ENCODE measurements around the gene RNF220. TPM values are rescaled to one million over a fixed set of nuclear protein-coding genes. Genes with fewer than 3 reads are reported as not detected.

The RNF220 gene
- total and polyA plus RNA-seq, 9 donors, result 58.0 to 101 (median 64.7) TPM

DNA sequence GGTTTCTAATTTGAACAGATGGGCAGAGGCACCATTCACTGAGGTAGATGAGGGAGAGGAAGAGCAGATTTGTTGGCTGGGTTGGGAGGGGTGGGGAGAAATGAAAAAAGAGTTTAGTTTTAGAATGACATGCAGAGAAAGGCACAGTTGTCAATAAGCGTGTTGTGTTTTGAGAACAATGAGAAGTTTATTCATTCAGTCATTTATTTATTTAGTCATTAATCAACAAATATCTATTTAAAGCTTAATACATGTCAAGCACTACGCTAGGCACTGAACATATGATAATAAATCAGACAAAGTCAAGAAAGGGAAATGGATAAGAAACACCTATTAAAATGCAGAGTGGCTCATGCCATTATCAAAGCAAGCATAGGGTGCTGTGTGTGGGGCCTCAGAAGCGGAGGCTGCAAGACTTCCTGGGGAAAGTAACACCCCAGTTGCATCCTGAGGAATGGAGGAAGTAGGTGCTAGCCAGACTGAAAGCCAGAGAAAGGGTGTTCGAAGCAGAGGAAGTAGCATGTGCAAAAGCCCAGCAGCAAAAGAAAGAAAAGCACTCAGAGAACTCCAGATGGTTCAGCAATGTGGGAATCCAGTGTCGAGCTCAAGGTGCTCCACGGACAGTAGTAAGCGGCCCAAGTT, 114.1 kb downstream of the RNF220 start:
- Histone ChIP-seq H3K4me1 (ENCODE audit: insufficient read depth) (no peaks in the 10 kb centered on the region), H3K36me3 (no peaks in the 10 kb centered on the region), H3K27ac (no peak overlapping the region), H3K4me3 (no peak overlapping the region), H3K9me3 (no peaks in the 10 kb centered on the region), H3K27me3 (no peaks in the 10 kb centered on the region)
- DNase-seq, result no peak
- WGBS, 3 donors, result 72 to 73% (median 72%) methylated on average over 7 of the region's 7 CpGs
- TF ChIP-seq EP300 (IDR thresholded peaks at IDR 0.05) (no peak), POLR2A (IDR thresholded peaks at IDR 0.05) (no peak)
- TF ChIP-seq, protein P1, sequence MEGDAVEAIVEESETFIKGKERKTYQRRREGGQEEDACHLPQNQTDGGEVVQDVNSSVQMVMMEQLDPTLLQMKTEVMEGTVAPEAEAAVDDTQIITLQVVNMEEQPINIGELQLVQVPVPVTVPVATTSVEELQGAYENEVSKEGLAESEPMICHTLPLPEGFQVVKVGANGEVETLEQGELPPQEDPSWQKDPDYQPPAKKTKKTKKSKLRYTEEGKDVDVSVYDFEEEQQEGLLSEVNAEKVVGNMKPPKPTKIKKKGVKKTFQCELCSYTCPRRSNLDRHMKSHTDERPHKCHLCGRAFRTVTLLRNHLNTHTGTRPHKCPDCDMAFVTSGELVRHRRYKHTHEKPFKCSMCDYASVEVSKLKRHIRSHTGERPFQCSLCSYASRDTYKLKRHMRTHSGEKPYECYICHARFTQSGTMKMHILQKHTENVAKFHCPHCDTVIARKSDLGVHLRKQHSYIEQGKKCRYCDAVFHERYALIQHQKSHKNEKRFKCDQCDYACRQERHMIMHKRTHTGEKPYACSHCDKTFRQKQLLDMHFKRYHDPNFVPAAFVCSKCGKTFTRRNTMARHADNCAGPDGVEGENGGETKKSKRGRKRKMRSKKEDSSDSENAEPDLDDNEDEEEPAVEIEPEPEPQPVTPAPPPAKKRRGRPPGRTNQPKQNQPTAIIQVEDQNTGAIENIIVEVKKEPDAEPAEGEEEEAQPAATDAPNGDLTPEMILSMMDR (IDR thresholded peaks at IDR 0.05), result no peak
- intact Hi-C loops (cut with DNase I), result no loop called here

DNA sequence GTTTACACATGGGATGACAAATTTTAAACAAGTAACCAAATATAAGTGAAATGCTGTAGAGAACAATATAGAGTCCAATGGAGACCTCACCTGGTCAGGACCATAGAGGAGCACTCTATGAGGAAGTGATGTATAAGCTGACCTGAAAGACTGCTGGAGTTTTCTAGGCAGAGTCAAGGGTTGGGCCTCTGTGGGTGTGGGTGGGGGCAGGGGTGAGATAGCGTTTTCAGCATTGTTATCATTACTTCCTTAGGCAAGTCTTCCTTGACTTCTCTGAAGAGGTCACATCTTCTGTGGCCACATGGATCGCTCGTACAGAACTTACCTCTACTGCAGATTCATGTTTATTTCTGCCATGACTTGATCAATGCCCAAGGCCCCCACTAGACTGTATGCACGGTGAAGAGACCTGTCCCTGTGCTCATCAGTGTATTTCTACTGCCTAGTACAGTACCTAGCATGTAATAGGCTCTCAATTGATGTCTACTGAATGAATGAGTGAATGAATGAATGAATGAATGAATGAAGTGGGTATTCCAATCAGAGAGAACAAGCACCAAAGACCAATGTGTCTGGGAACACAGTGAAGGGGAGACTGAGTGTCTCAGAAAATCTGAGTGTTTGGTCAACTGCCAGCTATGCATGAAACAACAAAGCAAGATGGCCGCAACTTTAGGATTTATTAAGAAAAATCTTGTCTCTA, 116.5 kb downstream of the RNF220 start:
- 82 to 91% (median 84%) methylated on average over 5 of the region's 5 CpGs for WGBS, 3 donors

DNA sequence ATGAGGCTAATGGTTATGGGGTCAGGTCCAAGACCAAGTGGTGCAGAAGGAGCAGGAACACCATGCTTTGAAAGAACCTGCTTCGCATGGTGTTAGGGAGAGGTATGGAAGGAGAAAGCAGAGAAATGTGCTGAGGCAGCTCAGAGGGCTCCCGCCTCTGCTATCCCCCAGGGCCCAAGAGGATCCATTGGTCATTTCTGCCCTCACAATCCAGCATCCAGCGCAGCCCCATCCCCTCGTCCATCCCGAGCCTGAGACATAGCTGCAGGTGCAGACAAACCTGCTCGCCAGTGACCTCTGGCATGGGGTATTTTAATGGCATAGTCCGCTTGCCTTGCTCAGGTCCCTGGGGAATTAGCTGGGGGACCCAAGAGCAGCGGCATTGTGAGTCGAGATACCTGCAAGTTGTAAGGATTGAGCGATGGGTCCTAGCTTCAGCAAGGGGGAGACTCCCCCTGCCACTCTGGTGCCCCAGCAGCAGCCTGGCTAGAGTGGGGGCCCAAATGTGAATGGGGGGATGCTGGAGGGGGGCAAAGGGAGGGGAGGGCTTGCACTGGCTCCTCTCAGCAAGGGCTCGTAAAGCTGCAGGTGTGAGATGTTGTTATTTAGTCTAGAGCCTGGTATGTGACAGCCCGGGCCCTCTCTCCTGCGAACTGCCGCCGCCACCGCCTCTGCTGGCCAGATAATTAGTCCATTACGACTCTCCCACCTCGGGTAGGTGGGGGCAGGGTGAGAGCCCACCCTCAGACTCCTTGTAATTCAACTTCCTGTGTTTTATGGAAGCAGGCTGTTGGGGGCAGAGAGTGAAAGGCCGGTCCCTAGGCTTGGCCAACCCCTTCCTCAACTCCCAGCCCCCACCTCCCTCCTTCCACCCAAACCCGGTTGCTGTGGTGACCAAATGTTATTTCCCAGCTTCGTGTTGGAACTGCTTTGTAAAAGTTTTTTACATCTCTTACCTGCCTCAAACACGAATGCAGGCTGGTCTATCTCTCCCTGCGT, 118.8 kb downstream of the RNF220 start:
- Histone ChIP-seq H3K9me3 (no peaks in the 10 kb centered on the region), H3K36me3 (no peaks in the 10 kb centered on the region), H3K27ac (no peak overlapping the region), H3K4me1 (ENCODE audit: insufficient read depth) (no peaks in the 10 kb centered on the region), H3K4me3 (no peak overlapping the region), H3K27me3 (no peaks in the 10 kb centered on the region)
- WGBS, 3 donors, result 29 to 39% (median 35%) methylated on average over 23 of the region's 23 CpGs
- intact Hi-C loops (cut with DNase I), result no loop called here
- DNase-seq, result no peak
- TF ChIP-seq POLR2A (IDR thresholded peaks at IDR 0.05), result no peak
- TF ChIP-seq, protein P1 (IDR thresholded peaks at IDR 0.05), result no peak
- no peak for TF ChIP-seq EP300 (IDR thresholded peaks at IDR 0.05)

More for the DNA sequence above, 116.5 kb downstream of the RNF220 start:
- intact Hi-C loops (cut with DNase I), result no loop called here
- no peak overlapping the region for H3K27ac ChIP-seq
- DNase-seq, result no peak
- TF ChIP-seq EP300 (IDR thresholded peaks at IDR 0.05) (no peak), POLR2A (IDR thresholded peaks at IDR 0.05) (no peak)
- TF ChIP-seq, protein P1 (IDR thresholded peaks at IDR 0.05), result no peak
- no peaks in the 10 kb centered on the region for H3K36me3 ChIP-seq
- H3K27me3 ChIP-seq, result no peaks in the 10 kb centered on the region
- H3K4me1 ChIP-seq (ENCODE audit: insufficient read depth), result no peaks in the 10 kb centered on the region
- H3K9me3 ChIP-seq, result no peaks in the 10 kb centered on the region
- no peak overlapping the region for H3K4me3 ChIP-seq
